Activated CD4-positive, alpha-beta T cell treated with anti-CD3 and anti-CD28 coated beads, Interleukin-2, amount 50 U/mL, for 48 hours (primary cell): ENCODE results near the gene SLF2.

Source experiments
- DNase-seq, 2 experiments: peaks; one replicate each; pipeline ENCODE4 v3.0.0-alpha.2; 2020

Gene SLF2

DNA sequence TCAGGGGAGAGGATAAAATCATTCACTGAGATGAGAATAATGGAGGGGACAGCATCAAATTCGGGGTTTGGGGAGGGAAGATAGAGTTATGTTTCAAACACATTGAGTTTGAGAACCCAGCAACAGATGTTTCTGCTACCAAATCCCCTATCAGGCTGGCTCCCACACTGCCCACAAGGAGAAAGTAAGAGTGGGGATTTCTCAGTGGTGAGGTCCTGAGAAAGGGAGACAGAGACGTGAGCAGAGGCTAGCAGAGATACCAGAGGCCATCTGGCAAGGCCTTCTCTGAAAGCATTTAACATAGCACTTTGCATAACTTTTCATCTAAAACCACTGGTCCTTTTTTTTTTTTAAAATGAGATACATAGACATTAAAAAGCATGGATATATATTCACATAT, 7.8 kb upstream of the SLF2 start:
- DNase-seq, result no peak

DNA sequence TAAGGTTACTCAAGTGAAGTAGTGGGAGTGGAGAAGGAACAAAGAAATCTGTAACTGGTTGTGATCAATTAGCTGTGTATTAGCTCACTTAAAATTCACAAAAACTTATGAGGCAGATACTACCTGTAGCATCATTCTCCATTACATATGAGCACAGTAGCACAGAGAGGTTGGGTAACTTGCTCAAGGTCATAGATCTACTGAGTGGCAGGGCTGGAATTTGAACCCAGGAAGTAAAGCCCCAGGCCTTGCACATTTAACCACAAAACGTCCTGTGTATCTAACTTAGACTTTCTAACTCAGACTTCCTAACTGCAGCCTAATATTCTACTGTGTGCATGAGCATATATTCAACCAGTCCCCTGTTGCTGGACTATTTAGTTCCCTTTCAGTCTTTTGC, 5.6 kb upstream of the SLF2 start:
- DNase-seq, result no peak

DNA sequence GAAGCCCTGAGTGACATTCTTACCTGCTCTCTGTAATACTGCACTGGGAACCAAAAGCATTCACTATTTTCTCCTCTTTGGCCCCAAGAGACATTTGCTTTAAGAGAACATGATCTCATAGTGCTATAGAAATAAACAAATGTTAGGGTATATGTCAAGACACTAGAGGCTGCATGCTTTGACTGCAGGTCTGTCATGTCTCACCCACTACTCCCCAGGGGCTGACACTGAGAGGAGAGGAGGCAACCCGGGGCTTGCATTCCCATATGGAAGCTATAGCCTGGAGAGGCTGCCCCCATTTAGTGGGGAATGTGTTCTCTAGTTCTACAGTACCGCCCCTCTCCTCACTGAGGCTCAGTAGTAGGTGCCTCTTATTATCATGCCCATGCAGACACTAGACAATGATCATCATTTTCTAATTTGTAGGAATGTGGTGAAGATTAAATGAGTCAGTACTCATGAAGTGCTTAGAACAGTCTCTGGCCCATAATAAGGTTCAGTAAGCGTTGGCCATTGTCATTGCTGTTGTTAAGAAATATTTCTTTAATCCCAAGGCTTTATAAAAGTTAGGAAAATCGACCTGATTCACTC, 4.9 kb upstream of the SLF2 start:
- DNase-seq, result no peak

- DNase-seq, result no peak
Observed at GRCh38 chr10:100908378-100908777, 4.4 kb upstream of the SLF2 start.

- no peak for DNase-seq
Observed at GRCh38 chr10:100909501-100910263, 3.1 kb upstream of the SLF2 start.

DNA sequence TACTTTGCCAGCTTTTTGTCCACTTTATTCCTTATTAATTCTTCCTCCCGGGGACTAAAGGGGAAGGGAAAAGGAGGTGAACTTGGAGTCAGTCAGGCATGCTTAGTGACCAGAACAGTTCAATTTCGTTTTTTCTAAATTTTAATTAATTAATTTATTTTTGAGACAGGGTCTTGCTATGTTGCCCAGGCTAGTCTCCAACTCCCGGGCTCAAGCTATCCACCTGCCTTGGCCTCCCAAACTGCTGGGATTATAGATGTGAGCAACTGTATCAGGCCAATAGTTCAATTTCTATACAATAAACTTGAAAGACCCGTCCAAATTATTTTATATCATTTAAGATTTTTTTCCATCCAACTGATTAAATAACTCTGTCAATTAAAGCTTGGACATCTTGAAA, 1.3 kb upstream of the SLF2 start:
- DNase-seq, result no peak

DNA sequence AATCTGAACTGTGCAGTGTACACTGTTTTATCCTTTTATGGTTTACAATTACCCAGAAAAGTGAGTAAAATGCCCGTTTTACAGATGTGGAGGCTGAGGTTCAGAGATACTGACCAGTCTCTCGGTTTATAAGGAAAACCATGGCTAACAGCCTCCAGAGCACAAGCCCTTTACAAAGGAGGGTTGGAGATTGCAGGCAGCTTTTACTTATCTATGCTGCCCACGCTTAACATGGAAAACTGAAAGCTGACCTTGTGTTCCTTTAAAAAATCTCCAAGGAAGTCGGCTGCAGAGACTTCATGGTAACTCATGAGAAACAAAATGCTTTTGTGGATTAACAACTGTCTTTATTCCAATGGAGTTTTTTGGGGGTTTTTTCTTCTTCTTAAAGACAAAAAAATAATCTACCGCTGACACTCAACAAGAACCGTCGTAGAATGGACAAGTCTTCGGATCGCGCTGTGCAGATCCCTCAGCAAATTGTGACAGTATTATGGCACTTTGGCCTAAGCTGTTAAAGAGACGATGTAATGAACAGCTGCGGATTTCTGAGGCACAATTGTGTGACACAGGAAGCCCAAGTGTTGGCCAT, 654 bp upstream of the SLF2 start:
- DNase-seq, result no peak

GRCh38 chr10:100913470-100913865, 705 bp downstream of the SLF2 start:
- DNase-seq, result no peak

- DNase-seq, result no peak
Observed at GRCh38 chr10:100917071-100917470, 4.3 kb downstream of the SLF2 start.

- no peak for DNase-seq
Observed at GRCh38 chr10:100923580-100923979, 10.8 kb downstream of the SLF2 start.

GRCh38 chr10:100927266-100927665, 14.5 kb downstream of the SLF2 start:
- no peak for DNase-seq

DNA sequence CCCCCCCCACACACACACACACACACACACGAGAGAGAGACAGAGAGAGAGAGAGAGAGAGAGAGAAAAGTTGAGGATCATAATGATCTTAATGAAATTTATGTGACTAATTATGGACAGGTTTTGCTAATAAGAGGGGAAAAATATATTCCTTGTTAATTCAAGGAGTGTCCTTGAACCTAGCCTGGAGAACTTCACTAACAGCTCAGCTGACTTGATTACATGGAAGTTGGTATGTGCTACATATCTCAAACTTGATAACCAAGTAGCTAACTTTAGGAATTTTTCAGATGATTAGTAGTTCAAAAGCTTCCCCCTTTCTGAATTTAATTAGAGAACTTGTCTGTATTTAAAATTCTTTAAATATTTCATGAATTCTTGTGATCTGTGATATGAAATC, 15.3 kb downstream of the SLF2 start:
- no peak for DNase-seq

- DNase-seq, result no peak
Observed at GRCh38 chr10:100930368-100930767, 17.6 kb downstream of the SLF2 start.

DNA sequence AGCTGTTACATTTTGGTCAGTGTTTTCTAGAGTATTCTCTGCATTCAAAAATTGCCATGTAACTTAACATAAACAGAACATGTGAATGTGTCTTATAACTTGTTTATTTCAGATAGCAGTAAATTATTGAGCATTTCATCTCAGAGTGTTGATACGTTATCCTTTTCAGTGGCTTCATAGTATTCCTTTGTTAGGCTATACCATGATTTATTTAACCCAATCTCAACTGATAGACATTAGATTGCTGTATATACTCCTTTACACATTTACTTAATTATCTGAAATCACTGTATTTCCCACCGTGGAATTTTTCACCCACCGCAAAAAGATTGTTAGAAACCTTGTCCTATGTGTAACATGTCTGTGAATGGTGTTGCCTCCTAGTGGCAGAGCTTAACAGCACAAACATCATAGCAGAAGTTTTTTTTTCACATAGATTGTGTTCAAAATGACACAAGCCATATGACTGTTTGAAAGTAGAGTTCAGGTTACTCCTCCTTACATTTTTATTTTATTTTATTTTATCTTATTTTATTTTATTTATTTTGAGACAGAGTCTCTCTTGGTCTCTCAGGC, 21.4 kb downstream of the SLF2 start:
- DNase-seq, result no peak

- DNase-seq, result no peak
Observed at GRCh38 chr10:100939763-100940344, 27.1 kb downstream of the SLF2 start.

DNA sequence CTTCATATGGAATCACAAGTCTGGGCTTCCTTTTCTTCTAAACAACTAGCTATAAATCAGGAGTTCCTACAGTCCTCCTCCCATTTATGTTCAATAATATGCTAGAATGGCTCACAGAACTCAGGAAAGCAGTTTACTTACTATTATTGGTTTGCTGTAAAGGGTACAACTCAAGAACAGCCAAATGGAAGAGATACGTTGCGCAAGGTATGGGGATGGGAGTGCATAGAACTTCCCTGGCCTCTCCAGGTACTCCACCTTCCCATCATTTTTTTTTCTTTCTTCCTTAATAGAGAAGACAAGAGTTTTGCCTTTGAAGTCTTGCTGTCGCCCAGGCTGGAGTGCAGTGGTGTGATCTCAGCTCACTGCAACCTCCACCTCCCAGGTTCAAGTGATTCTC, 29.5 kb downstream of the SLF2 start:
- DNase-seq, result no peak

DNA sequence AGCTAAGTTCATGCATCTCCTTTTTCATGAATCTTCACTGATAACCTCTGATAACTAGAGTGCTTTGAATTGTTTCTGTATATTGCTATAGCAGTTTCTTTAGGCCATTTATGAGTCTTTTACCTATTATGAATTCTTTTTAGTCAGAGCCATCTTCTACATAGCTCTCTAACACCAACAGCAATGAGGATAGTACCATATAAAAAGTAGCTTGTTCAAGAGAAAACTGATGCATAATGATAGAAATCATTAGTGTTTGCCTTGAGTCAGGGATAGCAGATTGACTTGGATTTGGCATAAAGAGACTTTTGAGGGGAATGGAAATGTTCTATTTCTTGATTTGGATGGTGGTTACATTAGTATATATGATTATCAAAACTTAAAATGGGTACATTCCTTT, 30.7 kb downstream of the SLF2 start:
- no peak for DNase-seq

DNA sequence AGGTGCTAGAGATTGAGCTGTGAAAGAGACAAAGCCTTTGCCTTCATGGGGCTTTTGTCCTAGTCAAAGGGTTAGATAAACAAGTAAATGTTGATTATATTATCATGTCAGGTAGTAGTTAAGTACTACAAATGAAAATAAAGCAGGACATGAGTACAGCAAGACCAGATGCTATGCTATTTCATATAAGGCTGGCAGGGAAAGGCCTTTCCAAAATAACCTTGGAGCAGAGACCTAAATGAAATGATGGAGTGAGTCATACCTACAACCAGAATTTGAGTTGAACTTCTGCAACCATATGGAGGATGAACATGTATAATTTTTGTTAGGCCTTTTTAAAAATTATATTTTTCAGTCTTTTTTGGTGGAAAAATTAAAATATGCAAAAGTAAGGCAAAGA, 33.0 kb downstream of the SLF2 start:
- DNase-seq, result no peak

DNA sequence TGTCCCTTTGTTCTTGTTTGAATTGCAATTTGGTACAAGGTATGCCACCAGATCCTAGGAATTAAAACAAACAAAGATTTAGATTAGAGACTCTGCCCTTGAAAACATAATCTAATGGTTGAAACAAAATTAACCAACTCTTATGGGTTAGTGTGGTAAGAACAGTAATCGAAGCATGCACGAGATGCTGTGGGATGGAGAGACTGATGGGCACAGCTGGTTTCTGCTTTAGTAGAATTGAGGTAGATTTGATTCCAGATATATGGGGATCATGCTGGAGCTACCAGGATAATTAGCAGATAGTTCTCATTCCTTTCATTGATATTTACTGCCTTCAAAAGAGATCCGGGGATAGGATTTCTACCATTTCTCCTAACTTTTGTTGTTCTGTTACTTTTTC, 36.2 kb downstream of the SLF2 start:
- DNase-seq, result no peak

- no peak for DNase-seq
Observed at GRCh38 chr10:100960251-100960650, 47.5 kb downstream of the SLF2 start.

DNA sequence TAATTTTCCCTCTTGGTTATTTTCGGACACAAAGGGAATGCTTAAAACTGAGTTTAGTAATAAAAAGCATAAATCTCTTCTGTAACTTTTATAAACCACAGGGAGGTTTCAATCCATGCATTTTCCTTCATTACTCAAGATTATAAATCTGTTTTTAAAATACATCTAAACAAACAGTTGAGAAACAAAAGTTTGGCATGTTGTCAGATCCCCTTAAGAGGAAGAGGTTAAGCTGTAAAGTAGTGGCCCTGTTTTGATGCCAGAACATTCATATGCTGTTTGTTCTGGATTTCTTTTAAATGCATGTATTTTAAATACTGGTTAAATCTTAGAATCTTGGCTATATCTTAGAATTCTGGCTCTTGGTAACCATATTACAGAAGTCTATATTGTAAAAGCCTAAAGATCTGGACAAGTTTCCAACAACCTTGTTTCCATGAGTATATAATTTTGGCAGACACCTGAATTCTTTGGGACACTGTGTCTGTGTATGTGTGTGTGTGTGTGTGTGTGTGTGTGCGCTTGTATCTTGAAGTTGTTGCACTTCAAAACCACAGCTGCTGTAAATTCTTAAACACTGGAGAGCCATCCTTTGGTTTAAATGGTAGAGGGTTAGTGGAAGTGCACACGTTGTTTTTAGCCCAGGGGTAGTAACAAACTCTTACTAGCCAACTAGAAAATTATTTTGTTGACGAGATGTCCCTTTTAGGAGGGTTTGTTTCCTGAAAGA, 49.8 kb downstream of the SLF2 start:
- no peak for DNase-seq

- DNase-seq, result no peak
Observed at GRCh38 chr10:100963826-100964225, 51.1 kb downstream of the SLF2 start.

- no peak for DNase-seq
Observed at GRCh38 chr10:100965820-100966219, 53.1 kb downstream of the SLF2 start.
